SU-DHL-6 (cell line): ENCODE results near the gene CLEC4E.

Experiments
- H2AFZ ChIP-seq: fragments of 200-600 bp; sonication (generic); 2 replicates; pipeline ENCODE4 v1.6.1; 2014; ENCODE audit warnings: low read depth, mild to moderate bottlenecking, moderate library complexity, mixed read lengths, antibody characterized with exemption, low read length; ENCODE audit not compliant: severe bottlenecking
- H3F3A ChIP-seq: fragments of 200-600 bp; shearing (Covaris generic); 2 replicates; pipeline ENCODE4 v1.6.0; 2016; ENCODE audit warnings: antibody characterized with exemption, mild to moderate bottlenecking; ENCODE audit not compliant: insufficient read depth
- H3K27ac ChIP-seq: fragments of 200-600 bp; sonication (generic); 2 replicates; pipeline ENCODE4 v1.5.1; 2016; ENCODE audit warnings: low read depth, mild to moderate bottlenecking, low read length, moderate library complexity, mixed read lengths
- H3K27me3 ChIP-seq: fragments of 200-600 bp; sonication (generic), shearing (Covaris generic); 2 replicates; pipeline ENCODE4 v1.6.0; 2014; ENCODE audit warnings: mild to moderate bottlenecking, low read length
- H3K36me3 ChIP-seq: fragments of 200-600 bp; sonication (generic); 2 replicates; pipeline ENCODE4 v1.6.1; 2014; ENCODE audit warnings: mild to moderate bottlenecking, low read length, mixed read lengths
- H3K4me2 ChIP-seq: fragments of 300-600, 200-600 bp; shearing (Covaris generic), sonication (generic); 2 replicates; pipeline ENCODE4 v1.6.0; 2014; ENCODE audit warnings: low read length, low read depth, mild to moderate bottlenecking; ENCODE audit not compliant: poor library complexity, severe bottlenecking
- H3K4me3 ChIP-seq: fragments of 200-600 bp; sonication (generic); 2 replicates; pipeline ENCODE4 v1.5.1; 2014; ENCODE audit warnings: antibody characterized with exemption, low read length, mild to moderate bottlenecking, mixed read lengths; ENCODE audit not compliant: insufficient read depth, poor library complexity, severe bottlenecking
- H3K79me2 ChIP-seq: fragments of 200-600 bp; sonication (generic); 2 replicates; pipeline ENCODE4 v1.6.1; 2014; ENCODE audit warnings: mild to moderate bottlenecking, low read length, moderate library complexity; ENCODE audit not compliant: insufficient read depth
- H3K9ac ChIP-seq: fragments of 200-600 bp; sonication (generic); 2 replicates; pipeline ENCODE4 v1.7.0; 2014; ENCODE audit warnings: mild to moderate bottlenecking, low read length
- H3K9me2 ChIP-seq: fragments of 200-600 bp; sonication (generic); replicated peaks from 2 replicates; pipeline ENCODE4 v1.6.1; 2014; ENCODE audit warnings: low read length; ENCODE audit not compliant: insufficient read depth
- H3K9me3 ChIP-seq: fragments of 200-600 bp; sonication (generic); 2 replicates; pipeline ENCODE4 v1.6.1; 2014; ENCODE audit warnings: low read length, mixed read lengths; ENCODE audit not compliant: insufficient read depth
- H4K20me1 ChIP-seq: fragments of 200-600 bp; sonication (generic); 2 replicates; pipeline ENCODE4 v1.6.1; 2014; ENCODE audit warnings: low read depth, mild to moderate bottlenecking, antibody characterized with exemption, low read length, moderate library complexity, mixed read lengths
- CTCF ChIP-seq: fragments of 200-600 bp; sonication (generic); IDR thresholded peaks from one replicate; pipeline ENCODE4 v1.5.1; 2017; ENCODE audit warnings: antibody characterized with exemption, mild to moderate bottlenecking, low read length, moderate library complexity; ENCODE audit not compliant: insufficient read depth, poor library complexity, severe bottlenecking
- EZH2phosphoT487 ChIP-seq: fragments of 200-600 bp; sonication (generic), shearing (Covaris generic); conservative IDR thresholded peaks from 2 replicates; pipeline ENCODE4 v1.6.1; 2018; ENCODE audit warnings: mild to moderate bottlenecking, antibody characterized with exemption, low read length, moderate library complexity, mixed read lengths

The CLEC4E gene

GRCh38 chr12:8554451-8555195, 13.9 kb upstream of the CLEC4E start:
- no peak overlapping the region for H3K9ac ChIP-seq
- H3K36me3 ChIP-seq, result no peaks in the 10 kb centered on the region
- H2AFZ ChIP-seq, result no peak overlapping the region
- no peaks in the 10 kb centered on the region for H3K27me3 ChIP-seq
- H4K20me1 ChIP-seq, result no peaks in the 10 kb centered on the region
- no peak for TF ChIP-seq CTCF
- no peak for TF ChIP-seq EZH2phosphoT487
- no peaks in the 10 kb centered on the region for H3K9me2 ChIP-seq
- H3K4me2 ChIP-seq, result no peak overlapping the region
- no peaks in the 10 kb centered on the region for H3K79me2 ChIP-seq
- no peaks in the 10 kb centered on the region for H3F3A ChIP-seq
- no peaks in the 10 kb centered on the region for H3K9me3 ChIP-seq
- no peak overlapping the region for H3K4me3 ChIP-seq
- H3K27ac ChIP-seq, result no peak overlapping the region

- no peak overlapping the region for H3K4me3 ChIP-seq
- no peaks in the 10 kb centered on the region for H4K20me1 ChIP-seq
- no peak overlapping the region for H2AFZ ChIP-seq
- no peaks in the 10 kb centered on the region for H3F3A ChIP-seq
- no peak overlapping the region for H3K9ac ChIP-seq
- H3K27ac ChIP-seq, result no peak overlapping the region
- H3K27me3 ChIP-seq, result no peaks in the 10 kb centered on the region
- H3K36me3 ChIP-seq, result no peaks in the 10 kb centered on the region
- no peaks in the 10 kb centered on the region for H3K79me2 ChIP-seq
- no peak overlapping the region for H3K4me2 ChIP-seq
- H3K9me3 ChIP-seq, result no peaks in the 10 kb centered on the region
- no peak for TF ChIP-seq CTCF
- no peak for TF ChIP-seq EZH2phosphoT487
- H3K9me2 ChIP-seq, result no peaks in the 10 kb centered on the region
These were observed 12.5 kb upstream of the CLEC4E start for GRCh38 chr12:8553088-8553627.

- no peaks in the 10 kb centered on the region for H3K9me2 ChIP-seq
- no peak overlapping the region for H3K4me2 ChIP-seq
- no peak for TF ChIP-seq CTCF
- no peaks in the 10 kb centered on the region for H3F3A ChIP-seq
- no peaks in the 10 kb centered on the region for H3K9me3 ChIP-seq
- H3K27me3 ChIP-seq, result no peaks in the 10 kb centered on the region
- no peak overlapping the region for H3K27ac ChIP-seq
- H3K79me2 ChIP-seq, result no peaks in the 10 kb centered on the region
- H3K4me3 ChIP-seq, result no peak overlapping the region
- no peaks in the 10 kb centered on the region for H4K20me1 ChIP-seq
- no peak overlapping the region for H2AFZ ChIP-seq
- H3K36me3 ChIP-seq, result no peaks in the 10 kb centered on the region
- no peak overlapping the region for H3K9ac ChIP-seq
These were observed 8.7 kb upstream of the CLEC4E start for GRCh38 chr12:8549381-8549780.
